K562 (cell line): ENCODE measurements around the gene EIF4EBP2. TPM values are rescaled to one million over a fixed set of nuclear protein-coding genes. Genes with fewer than 3 reads are reported as not detected.

Source experiments
- ARID2 ChIP-seq: fragments of 450-650 bp; IDR thresholded peaks from 2 replicates; pipeline ENCODE4 v1.6.1; 2017; ENCODE audit warnings: antibody characterized with exemption, mild to moderate bottlenecking
- HNRNPK ChIP-seq: fragments of 200-400 bp; formaldehyde crosslinking; IDR thresholded peaks from one replicate; pipeline ENCODE4 v1.6.1; 2018; ENCODE audit warnings: mild to moderate bottlenecking, low read depth, low read length; ENCODE audit not compliant: poor library complexity, severe bottlenecking
- SIN3A ChIP-seq, 2 experiments: fragments of 150-350 bp in 1 of 2; IDR thresholded peaks; 2 replicates each; pipeline ENCODE4 v1.6.1; 2011 to 2016; ENCODE audit warnings: borderline replicate concordance in 2 of 2, low read depth in 2 of 2, low read length in 2 of 2, mild to moderate bottlenecking in 2 of 2, moderate library complexity in 2 of 2; ENCODE audit not compliant: control insufficient read depth in 1 of 2
- SMARCE1 ChIP-seq: fragments of 450-650 bp; IDR thresholded peaks from 2 replicates; pipeline ENCODE4 v1.7.1; 2016; ENCODE audit warnings: mild to moderate bottlenecking
- polyA plus RNA-seq, 8 experiments: library from polyadenylated mRNA; depleted of rRNA in 4 of 8; stranded (reverse) in 5 of 8; unstranded in 3 of 8; fragments of >200 nt; fragmentation: Nextera tagmentation in 2 of 8; fragmentation: Illumina TruSeq in 1 of 8; extraction: Ambion mirVana in 2 of 8; extraction: Trizol in 1 of 8; gene quantifications; 2 replicates each; pipeline versions ENCODE4 v1.2.1 to v1.2.3, GENCODE V29; 2011 to 2014; ENCODE audit warnings: inconsistent platforms in 1 of 8, missing spikeins in 1 of 8
- total RNA-seq, 7 experiments: library from RNA; depleted of rRNA in 6 of 7; stranded (reverse); fragments of >200 nt in 6 of 7; fragmentation: Illumina TruSeq in 2 of 7; extraction: Trizol in 2 of 7; gene quantifications; 2 replicates each; pipeline versions ENCODE4 v1.2.1 to v1.2.3, GENCODE V29; 2011 to 2021; ENCODE audit warnings: low replicate concordance in 1 of 7
- TF ChIP-seq, protein P1 (sequence below): fragments of 250-450 bp; sonication (Bioruptor Pico); IDR thresholded peaks from 2 replicates; pipeline ENCODE4 v1.4.0; 2020
- TF ChIP-seq, protein P2 (sequence below): sonication (generic); formaldehyde crosslinking; IDR thresholded peaks from 2 replicates; pipeline ENCODE4 v1.9.0; 2022; ENCODE audit warnings: mild to moderate bottlenecking, missing genetic modification reagents

Gene EIF4EBP2
- total and polyA plus RNA-seq, 9 of the 15 experiments (the other 6 are each of a cell fraction or from before 2014, with no cell fraction given), result 16.1 to 67.5 (median 38.3) TPM

DNA sequence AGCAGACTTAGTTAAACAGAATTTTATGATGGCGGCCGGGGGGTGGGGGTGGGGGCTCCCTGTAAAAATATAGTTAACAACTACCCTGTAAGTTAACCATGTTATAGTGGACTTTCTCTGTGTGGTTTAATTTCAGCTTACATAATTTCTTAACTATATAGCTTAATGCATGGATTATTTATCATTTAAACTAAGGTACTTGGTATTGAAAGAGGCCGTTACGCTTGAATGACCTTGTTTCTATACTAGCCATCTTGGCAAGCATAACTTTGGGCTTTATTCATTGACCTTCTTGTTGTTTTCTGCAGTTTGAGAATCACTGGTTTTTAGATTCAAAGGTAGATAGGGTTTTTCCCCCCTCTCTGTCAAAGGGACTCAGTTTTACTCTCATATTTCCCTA is 8.4 kb downstream of the EIF4EBP2 start (continued):
- TF ChIP-seq, protein P1, sequence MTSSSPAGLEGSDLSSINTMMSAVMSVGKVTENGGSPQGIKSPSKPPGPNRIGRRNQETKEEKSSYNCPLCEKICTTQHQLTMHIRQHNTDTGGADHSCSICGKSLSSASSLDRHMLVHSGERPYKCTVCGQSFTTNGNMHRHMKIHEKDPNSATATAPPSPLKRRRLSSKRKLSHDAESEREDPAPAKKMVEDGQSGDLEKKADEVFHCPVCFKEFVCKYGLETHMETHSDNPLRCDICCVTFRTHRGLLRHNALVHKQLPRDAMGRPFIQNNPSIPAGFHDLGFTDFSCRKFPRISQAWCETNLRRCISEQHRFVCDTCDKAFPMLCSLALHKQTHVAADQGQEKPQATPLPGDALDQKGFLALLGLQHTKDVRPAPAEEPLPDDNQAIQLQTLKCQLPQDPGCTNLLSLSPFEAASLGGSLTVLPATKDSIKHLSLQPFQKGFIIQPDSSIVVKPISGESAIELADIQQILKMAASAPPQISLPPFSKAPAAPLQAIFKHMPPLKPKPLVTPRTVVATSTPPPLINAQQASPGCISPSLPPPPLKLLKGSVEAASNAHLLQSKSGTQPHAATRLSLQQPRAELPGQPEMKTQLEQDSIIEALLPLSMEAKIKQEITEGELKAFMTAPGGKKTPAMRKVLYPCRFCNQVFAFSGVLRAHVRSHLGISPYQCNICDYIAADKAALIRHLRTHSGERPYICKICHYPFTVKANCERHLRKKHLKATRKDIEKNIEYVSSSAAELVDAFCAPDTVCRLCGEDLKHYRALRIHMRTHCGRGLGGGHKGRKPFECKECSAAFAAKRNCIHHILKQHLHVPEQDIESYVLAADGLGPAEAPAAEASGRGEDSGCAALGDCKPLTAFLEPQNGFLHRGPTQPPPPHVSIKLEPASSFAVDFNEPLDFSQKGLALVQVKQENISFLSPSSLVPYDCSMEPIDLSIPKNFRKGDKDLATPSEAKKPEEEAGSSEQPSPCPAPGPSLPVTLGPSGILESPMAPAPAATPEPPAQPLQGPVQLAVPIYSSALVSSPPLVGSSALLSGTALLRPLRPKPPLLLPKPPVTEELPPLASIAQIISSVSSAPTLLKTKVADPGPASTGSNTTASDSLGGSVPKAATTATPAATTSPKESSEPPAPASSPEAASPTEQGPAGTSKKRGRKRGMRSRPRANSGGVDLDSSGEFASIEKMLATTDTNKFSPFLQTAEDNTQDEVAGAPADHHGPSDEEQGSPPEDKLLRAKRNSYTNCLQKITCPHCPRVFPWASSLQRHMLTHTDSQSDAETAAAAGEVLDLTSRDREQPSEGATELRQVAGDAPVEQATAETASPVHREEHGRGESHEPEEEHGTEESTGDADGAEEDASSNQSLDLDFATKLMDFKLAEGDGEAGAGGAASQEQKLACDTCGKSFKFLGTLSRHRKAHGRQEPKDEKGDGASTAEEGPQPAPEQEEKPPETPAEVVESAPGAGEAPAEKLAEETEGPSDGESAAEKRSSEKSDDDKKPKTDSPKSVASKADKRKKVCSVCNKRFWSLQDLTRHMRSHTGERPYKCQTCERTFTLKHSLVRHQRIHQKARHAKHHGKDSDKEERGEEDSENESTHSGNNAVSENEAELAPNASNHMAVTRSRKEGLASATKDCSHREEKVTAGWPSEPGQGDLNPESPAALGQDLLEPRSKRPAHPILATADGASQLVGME (CRISPR knock-in tag), result no peak
- TF ChIP-seq, protein P2, sequence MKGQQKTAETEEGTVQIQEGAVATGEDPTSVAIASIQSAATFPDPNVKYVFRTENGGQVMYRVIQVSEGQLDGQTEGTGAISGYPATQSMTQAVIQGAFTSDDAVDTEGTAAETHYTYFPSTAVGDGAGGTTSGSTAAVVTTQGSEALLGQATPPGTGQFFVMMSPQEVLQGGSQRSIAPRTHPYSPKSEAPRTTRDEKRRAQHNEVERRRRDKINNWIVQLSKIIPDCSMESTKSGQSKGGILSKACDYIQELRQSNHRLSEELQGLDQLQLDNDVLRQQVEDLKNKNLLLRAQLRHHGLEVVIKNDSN, result no peak
- TF ChIP-seq SMARCE1, result no peak
- no peak for TF ChIP-seq SIN3A (IDR thresholded peaks at IDR 0.05; ENCODE audit: borderline replicate concordance in 2 of 2, control insufficient read depth in 1 of 2, low read depth in 2 of 2, low read length in 2 of 2)
- no peak for TF ChIP-seq ARID2
- TF ChIP-seq HNRNPK, result no peak
